Measurements from ENCODE around the gene KRT32. TPM values are rescaled to one million over a fixed set of nuclear protein-coding genes. Genes with fewer than 3 reads are reported as not detected.
"Not testable (repeated sequence)": the region's sequence is repeated elsewhere in the genome, so short reads cannot be mapped to it uniquely, and the experiment has no call there.

Gene KRT32
- total RNA-seq, 2 donors from 2014 or later = not detected

DNA sequence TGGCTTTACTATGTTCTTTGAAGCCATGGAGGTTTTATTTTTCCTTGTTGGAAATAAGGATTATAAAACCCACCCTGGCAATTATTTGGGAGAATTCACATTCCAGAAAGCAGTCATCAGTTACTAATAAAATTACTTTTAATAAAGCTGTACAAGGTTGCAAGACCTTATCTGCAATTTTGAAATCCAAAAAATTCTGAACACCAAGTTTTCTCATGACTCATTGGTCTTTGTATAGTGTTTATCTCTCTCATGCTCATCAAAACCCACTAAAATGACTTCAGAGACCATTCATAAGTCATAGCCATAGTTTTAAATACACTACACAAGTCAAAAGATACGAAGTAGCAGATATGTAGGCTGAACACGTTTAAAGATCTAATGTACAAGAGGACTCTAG lies 20.4 kb downstream of the KRT32 start:
- no peak overlapping the region for H3K27ac Mint-ChIP-seq
- no peak overlapping the region for H3K4me3 Mint-ChIP-seq
- H3K36me3 Mint-ChIP-seq (ENCODE audit: low read depth) = no peaks in the 10 kb centered on the region
- no peaks in the 10 kb centered on the region for H3K9me3 ChIP-seq (ENCODE audit: control insufficient read depth, low read length, poor library complexity, severe bottlenecking)
- peaks cover 30% of the 10 kb centered on the region for H3K27me3 Mint-ChIP-seq
- no peaks in the 10 kb centered on the region for H3K4me1 Mint-ChIP-seq
- DNase-seq (no peak), ATAC-seq (no peak)

GRCh38 chr17:41444640-41445039 lies 22.5 kb downstream of the KRT32 start:
- Mint-ChIP-seq H3K27me3 (peaks cover 41% of the 10 kb centered on the region), H3K4me1 (no peaks in the 10 kb centered on the region), H3K4me3 (no peak overlapping the region), H3K36me3 (ENCODE audit: low read depth) (no peaks in the 10 kb centered on the region), H3K27ac (no peak overlapping the region)
- H3K9me3 ChIP-seq (ENCODE audit: control insufficient read depth, low read length, poor library complexity, severe bottlenecking) = no peaks in the 10 kb centered on the region
- DNase-seq = no peak
- ATAC-seq = no peak

DNA sequence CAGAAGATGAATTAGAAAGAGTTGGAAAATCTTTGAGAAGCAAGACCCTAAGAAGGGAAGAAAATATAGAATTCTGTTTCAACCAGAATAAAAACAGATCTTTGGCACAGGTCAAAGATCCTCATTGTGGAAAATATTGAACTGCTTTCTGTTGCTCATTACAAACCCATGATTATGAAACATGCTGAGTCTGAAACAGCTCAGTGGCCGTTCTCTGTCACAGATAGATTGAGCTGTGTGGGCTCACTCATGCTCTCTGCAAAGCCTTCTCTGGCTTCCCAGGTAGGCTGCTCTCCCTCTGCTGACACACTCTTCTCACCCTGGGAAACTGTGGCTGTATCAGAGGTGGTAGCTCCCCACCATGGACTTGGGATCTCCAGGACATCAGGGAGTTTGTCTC lies 23.0 kb downstream of the KRT32 start:
- H3K9me3 ChIP-seq (ENCODE audit: control insufficient read depth, low read length, poor library complexity, severe bottlenecking) = no peaks in the 10 kb centered on the region
- peaks cover 2% of the 10 kb centered on the region for H3K4me1 Mint-ChIP-seq
- no peak for DNase-seq
- H3K27me3 Mint-ChIP-seq = peaks cover 42% of the 10 kb centered on the region
- H3K4me3 Mint-ChIP-seq = no peak overlapping the region
- H3K36me3 Mint-ChIP-seq (ENCODE audit: low read depth) = no peaks in the 10 kb centered on the region
- ATAC-seq = no peak
- H3K27ac Mint-ChIP-seq = peak overlapping the region; percentile 49

DNA sequence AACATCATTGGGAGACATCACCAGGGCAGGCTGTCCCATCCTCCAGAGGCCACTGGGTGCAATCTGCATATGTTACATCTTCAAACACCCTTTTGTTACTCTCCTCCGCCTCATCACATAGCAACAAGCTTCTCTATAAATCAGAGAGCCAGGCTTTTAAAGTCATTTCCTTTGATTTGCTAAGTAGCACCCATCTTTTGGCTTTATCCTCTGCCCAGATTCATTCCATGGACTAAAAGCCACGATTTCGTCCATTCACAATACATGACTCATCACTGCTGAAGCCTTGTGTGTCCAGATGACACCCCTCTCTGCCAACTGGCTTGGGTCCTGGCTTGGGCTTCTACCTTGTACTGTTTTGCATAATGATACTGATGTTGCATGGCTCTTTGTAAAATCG lies 24.4 kb downstream of the KRT32 start:
- ATAC-seq (no peak), DNase-seq (no peak)
- Mint-ChIP-seq H3K4me1 (peaks cover 2% of the 10 kb centered on the region), H3K36me3 (ENCODE audit: low read depth) (no peaks in the 10 kb centered on the region), H3K27ac (no peak overlapping the region), H3K27me3 (peaks cover 41% of the 10 kb centered on the region), H3K4me3 (no peak overlapping the region)
- H3K9me3 ChIP-seq (ENCODE audit: control insufficient read depth, low read length, poor library complexity, severe bottlenecking) = no peaks in the 10 kb centered on the region

- no peak within 1 kb of the TSS for H3K4me3 Mint-ChIP-seq
- peaks cover 31% of the 10 kb centered on the region for H3K27me3 Mint-ChIP-seq
- H3K27ac Mint-ChIP-seq = no peak within 1 kb of the TSS
- H3K36me3 Mint-ChIP-seq (ENCODE audit: low read depth) = no peaks in the 10 kb centered on the region
- H3K4me1 Mint-ChIP-seq = peaks cover 2% of the 10 kb centered on the region
- ATAC-seq = no peak
- no peaks in the 10 kb centered on the region for H3K9me3 ChIP-seq (ENCODE audit: control insufficient read depth, low read length, poor library complexity, severe bottlenecking)
- no peak for DNase-seq
These were observed 26.6 kb downstream of the KRT32 start, which contains the start of gene KRT38 for GRCh38 chr17:41440531-41441033. Gene KRT38 (minus strand): TSS chr17:41440983. CDS start chr17:41440921, 62 bp downstream.

- Mint-ChIP-seq H3K27me3 (peaks cover 31% of the 10 kb centered on the region), H3K27ac (peak overlapping the region; percentile 54), H3K4me1 (peaks cover 2% of the 10 kb centered on the region), H3K4me3 (no peak overlapping the region), H3K36me3 (ENCODE audit: low read depth) (no peaks in the 10 kb centered on the region)
- ATAC-seq (no peak), DNase-seq (no peak)
- H3K9me3 ChIP-seq (ENCODE audit: control insufficient read depth, low read length, poor library complexity, severe bottlenecking) = no peaks in the 10 kb centered on the region
These were observed 27.8 kb downstream of the KRT32 start for GRCh38 chr17:41439375-41439774.

GRCh38 chr17:41437769-41438168 lies 29.4 kb downstream of the KRT32 start:
- H3K9me3 ChIP-seq (ENCODE audit: control insufficient read depth, low read length, poor library complexity, severe bottlenecking) = no peaks in the 10 kb centered on the region
- H3K4me3 Mint-ChIP-seq = no peak overlapping the region
- no peak overlapping the region for H3K27ac Mint-ChIP-seq
- DNase-seq = no peak
- H3K27me3 Mint-ChIP-seq = peaks cover 21% of the 10 kb centered on the region
- ATAC-seq = no peak
- no peaks in the 10 kb centered on the region for H3K36me3 Mint-ChIP-seq (ENCODE audit: low read depth)
- H3K4me1 Mint-ChIP-seq = peaks cover 2% of the 10 kb centered on the region

DNA sequence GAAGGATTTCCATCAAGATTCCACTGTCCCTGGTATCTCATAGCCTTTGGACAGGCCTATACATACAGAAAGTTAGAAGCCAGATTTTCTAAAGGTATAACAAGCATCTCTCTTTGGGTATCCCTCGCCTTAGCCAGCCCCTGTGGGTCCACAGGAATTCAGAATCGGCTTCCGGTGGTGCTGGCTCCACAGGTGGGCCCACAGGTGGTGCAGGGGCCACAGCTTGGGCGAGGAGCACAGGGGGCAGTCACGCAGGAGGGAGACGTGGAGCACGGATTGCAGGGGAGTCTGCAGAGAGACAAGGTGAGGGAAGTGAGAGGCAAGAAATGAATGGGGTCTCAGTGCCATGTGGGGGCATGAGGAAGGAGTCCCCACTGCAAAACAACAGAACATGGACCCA lies 29.9 kb downstream of the KRT32 start:
- H3K4me1 Mint-ChIP-seq = peaks cover 2% of the 10 kb centered on the region
- peaks cover 21% of the 10 kb centered on the region for H3K27me3 Mint-ChIP-seq
- H3K36me3 Mint-ChIP-seq (ENCODE audit: low read depth) = no peaks in the 10 kb centered on the region
- no peak overlapping the region for H3K27ac Mint-ChIP-seq
- H3K4me3 Mint-ChIP-seq = no peak overlapping the region
- DNase-seq (no peak), ATAC-seq (no peak)
- no peaks in the 10 kb centered on the region for H3K9me3 ChIP-seq (ENCODE audit: control insufficient read depth, low read length, poor library complexity, severe bottlenecking)

DNA sequence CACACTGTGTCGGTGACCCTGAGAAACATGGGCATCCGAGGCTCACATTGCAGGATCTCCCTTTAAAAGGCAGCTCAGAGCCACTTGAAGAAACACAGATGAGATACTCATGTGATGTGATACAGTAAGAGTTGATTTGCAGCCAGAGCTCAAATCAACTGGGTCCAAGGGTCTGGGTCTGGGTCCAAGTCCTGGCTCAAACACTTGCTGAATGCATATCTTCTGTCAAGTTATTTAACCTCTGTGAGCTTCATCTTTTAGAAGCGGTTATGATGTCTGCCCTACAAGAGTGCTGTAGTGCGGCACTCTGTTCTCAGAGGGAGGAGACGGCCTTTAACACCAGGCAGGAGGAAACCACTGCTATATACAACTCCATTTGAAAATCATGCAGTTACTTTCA lies 32.8 kb downstream of the KRT32 start:
- H3K9me3 ChIP-seq (ENCODE audit: control insufficient read depth, low read length, poor library complexity, severe bottlenecking) = no peaks in the 10 kb centered on the region
- Mint-ChIP-seq H3K27me3 (peaks cover 15% of the 10 kb centered on the region), H3K27ac (no peak overlapping the region), H3K4me1 (peaks cover 2% of the 10 kb centered on the region), H3K4me3 (no peak overlapping the region), H3K36me3 (ENCODE audit: low read depth) (no peaks in the 10 kb centered on the region)
- DNase-seq (no peak), ATAC-seq (no peak)

- no peak overlapping the region for H3K4me3 Mint-ChIP-seq
- peaks cover 12% of the 10 kb centered on the region for H3K27me3 Mint-ChIP-seq
- no peaks in the 10 kb centered on the region for H3K4me1 Mint-ChIP-seq
- H3K27ac Mint-ChIP-seq = no peak overlapping the region
- ATAC-seq (no peak), DNase-seq (no peak)
- H3K36me3 Mint-ChIP-seq (ENCODE audit: low read depth) = no peaks in the 10 kb centered on the region
- no peaks in the 10 kb centered on the region for H3K9me3 ChIP-seq (ENCODE audit: control insufficient read depth, low read length, poor library complexity, severe bottlenecking)
These were observed 33.2 kb downstream of the KRT32 start for GRCh38 chr17:41434005-41434404.

DNA sequence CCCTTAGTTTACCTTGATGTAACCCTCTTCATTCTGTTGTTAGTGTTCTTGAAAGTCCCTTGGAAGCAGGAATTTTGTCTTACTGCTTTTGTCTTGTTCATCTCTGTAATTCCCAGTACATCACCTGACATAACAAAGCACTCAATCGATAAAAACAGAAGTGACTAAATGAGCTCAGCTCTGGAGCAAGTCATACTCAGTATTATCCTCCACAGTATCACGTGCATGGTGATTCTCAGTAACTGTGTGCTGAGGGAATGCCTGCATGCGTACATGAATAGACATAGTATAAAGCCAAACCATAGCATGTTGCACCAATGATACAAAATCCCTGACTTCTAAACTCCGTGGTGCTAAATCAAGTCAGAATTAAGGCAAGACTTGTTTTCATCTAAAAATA lies 33.6 kb downstream of the KRT32 start:
- Mint-ChIP-seq H3K36me3 (ENCODE audit: low read depth) (no peaks in the 10 kb centered on the region), H3K27ac (no peak overlapping the region), H3K4me3 (no peak overlapping the region), H3K27me3 (peaks cover 16% of the 10 kb centered on the region), H3K4me1 (no peaks in the 10 kb centered on the region)
- DNase-seq = no peak
- no peak for ATAC-seq
- no peaks in the 10 kb centered on the region for H3K9me3 ChIP-seq (ENCODE audit: control insufficient read depth, low read length, poor library complexity, severe bottlenecking)

GRCh38 chr17:41430376-41430775 lies 36.8 kb downstream of the KRT32 start:
- not testable (repeated sequence) for H3K4me3 Mint-ChIP-seq; H3K36me3 Mint-ChIP-seq (ENCODE audit: low read depth); ATAC-seq; H3K27ac Mint-ChIP-seq; DNase-seq; H3K9me3 ChIP-seq (ENCODE audit: control insufficient read depth, low read length, poor library complexity, severe bottlenecking); H3K4me1 Mint-ChIP-seq
- H3K27me3 Mint-ChIP-seq = peaks cover 18% of the 10 kb centered on the region

DNA sequence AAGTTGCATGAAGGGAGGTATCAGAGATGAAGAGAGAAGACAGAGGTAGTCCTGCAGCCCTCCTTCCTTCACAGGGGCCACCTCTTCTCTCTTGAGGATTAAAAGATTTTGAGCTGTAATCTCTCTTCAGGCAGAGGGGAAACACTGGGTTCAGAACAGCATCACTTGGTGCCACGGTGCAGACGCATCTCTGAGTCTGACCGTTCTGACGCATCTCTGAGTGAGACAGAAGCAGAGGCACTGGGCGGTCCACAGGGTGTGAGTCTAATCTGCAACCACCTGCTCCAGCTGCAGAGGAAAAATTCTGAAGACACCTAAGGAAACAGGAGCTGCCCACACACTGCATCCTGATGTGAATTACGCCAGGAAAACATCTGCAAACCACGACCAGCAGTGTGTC lies 37.5 kb downstream of the KRT32 start:
- ATAC-seq (no peak), DNase-seq (no peak)
- no peaks in the 10 kb centered on the region for H3K4me1 Mint-ChIP-seq
- peaks cover 17% of the 10 kb centered on the region for H3K27me3 Mint-ChIP-seq
- no peaks in the 10 kb centered on the region for H3K36me3 Mint-ChIP-seq (ENCODE audit: low read depth)
- H3K4me3 Mint-ChIP-seq = no peak overlapping the region
- H3K9me3 ChIP-seq (ENCODE audit: control insufficient read depth, low read length, poor library complexity, severe bottlenecking) = no peaks in the 10 kb centered on the region
- H3K27ac Mint-ChIP-seq = no peak overlapping the region

DNA sequence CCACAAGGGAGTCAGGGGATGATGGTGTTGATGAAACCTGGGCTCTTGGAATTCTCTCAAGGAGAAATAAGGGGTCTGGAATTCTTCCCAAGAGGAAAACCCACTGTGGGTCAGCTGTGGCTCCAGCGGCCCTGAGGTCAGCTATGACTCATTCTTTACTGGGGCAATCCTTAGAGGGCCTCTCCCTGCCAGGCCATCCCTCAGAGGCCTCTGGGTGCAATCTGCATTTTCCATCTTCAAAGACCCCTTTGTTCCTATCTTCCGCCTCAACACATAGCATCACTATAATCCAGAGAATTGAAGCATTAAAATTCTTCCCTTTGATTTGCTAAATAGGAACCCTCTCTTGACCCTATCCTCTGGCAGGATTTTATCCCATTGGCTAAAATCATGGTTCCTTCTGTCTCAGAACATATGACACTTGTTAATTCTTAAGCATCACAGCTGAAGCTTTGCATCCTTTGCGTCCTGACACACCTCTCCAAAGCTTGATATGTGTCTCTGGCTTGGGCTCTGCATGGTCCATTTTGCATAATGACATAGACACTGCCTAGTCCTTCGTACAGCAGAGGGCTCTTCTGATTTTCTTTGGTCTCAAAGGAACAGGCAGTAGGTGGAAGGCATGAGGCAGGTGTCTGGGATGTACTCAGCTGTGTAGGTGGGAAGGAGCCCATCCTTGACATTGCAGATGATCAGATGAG lies 38.4 kb downstream of the KRT32 start:
- no peak for DNase-seq
- Mint-ChIP-seq H3K36me3 (ENCODE audit: low read depth) (no peaks in the 10 kb centered on the region), H3K4me3 (no peak overlapping the region), H3K27ac (no peak overlapping the region), H3K4me1 (no peaks in the 10 kb centered on the region), H3K27me3 (peaks cover 13% of the 10 kb centered on the region)
- no peak for ATAC-seq
- H3K9me3 ChIP-seq (ENCODE audit: control insufficient read depth, low read length, poor library complexity, severe bottlenecking) = no peaks in the 10 kb centered on the region

Measured in T-helper 17 cell (primary cell).